ENCODE measurements around the gene ITGA3.

Gene ITGA3

DNA sequence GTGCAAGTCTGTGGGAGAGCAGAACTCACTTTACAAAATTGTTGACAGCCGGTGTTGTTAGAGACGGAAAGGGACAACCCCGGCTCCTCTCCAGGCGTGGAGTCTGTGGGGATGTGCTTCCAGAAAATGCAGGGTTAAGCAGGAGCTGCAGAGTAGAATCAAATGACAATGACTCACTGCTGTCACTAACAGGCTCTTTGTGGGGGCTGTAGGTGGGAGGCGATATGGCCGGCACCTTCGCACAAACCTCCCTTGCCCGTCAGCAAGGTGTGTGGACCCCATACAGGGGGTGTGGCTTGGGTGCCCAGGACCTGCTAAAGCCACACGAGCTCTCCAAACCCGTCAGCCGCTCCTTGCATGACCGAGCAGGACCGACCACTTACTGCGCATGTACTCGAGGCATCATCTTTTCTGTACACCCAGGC, 45.0 kb downstream of the ITGA3 start:
- Histone ChIP-seq H3K36me3 (peaks cover 18% of the 10 kb centered on the region), H3K4me3 (ENCODE audit: low read depth, low read length) (no peak overlapping the region), H3K9me3 (ENCODE audit: severe bottlenecking) (no peaks in the 10 kb centered on the region), H3K27ac (no peak overlapping the region), H3K27me3 (ENCODE audit: insufficient read depth, low read depth, severe bottlenecking) (no peaks in the 10 kb centered on the region)
- TF ChIP-seq, protein P1, sequence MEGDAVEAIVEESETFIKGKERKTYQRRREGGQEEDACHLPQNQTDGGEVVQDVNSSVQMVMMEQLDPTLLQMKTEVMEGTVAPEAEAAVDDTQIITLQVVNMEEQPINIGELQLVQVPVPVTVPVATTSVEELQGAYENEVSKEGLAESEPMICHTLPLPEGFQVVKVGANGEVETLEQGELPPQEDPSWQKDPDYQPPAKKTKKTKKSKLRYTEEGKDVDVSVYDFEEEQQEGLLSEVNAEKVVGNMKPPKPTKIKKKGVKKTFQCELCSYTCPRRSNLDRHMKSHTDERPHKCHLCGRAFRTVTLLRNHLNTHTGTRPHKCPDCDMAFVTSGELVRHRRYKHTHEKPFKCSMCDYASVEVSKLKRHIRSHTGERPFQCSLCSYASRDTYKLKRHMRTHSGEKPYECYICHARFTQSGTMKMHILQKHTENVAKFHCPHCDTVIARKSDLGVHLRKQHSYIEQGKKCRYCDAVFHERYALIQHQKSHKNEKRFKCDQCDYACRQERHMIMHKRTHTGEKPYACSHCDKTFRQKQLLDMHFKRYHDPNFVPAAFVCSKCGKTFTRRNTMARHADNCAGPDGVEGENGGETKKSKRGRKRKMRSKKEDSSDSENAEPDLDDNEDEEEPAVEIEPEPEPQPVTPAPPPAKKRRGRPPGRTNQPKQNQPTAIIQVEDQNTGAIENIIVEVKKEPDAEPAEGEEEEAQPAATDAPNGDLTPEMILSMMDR (IDR thresholded peaks at IDR 0.05; ENCODE audit: low read depth, low read length) = no peak
- no peak for DNase-seq

DNA sequence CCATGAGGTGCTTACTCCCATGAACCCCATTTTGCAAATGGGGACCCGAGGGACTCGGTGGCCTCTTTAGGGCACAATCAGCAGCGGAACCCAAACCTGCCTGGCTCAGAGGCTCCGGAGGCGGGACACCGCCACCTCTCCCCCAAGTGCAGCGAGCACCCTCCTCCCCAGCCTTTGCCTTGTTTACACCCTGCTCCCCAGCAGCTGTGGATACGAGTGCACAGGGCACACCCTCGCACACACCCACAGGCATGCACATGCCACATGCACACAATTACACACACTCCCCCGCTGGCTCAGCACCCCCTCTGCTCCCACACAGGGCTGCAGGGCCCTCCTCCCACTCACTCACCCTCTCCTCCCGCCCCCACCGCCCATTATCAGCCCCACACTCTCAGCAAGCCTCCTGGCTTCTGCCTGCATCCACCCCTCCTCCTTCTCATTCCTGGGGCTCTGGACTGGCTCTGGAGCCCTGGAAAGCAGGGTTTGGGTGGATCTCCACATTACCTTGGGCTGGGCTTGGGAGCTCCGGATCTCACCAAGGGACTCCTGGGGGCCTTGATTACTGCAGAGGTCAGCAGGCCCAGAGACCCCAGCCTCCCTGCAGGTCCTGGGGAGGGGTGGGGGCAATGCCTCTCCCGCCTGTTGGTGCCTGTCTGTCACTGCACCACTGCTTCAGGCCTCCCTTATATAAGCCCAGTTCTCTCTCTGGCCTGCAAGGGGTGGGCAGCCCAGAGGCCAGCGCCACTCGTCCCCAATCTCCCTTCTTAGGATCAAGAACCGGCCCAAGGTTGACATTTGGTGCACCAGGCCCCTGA, 45.6 kb downstream of the ITGA3 start:
- Histone ChIP-seq H3K36me3 (peaks cover 18% of the 10 kb centered on the region), H3K27me3 (ENCODE audit: insufficient read depth, low read depth, severe bottlenecking) (no peaks in the 10 kb centered on the region), H3K9me3 (ENCODE audit: severe bottlenecking) (no peaks in the 10 kb centered on the region), H3K27ac (no peak overlapping the region), H3K4me3 (ENCODE audit: low read depth, low read length) (no peak overlapping the region)
- TF ChIP-seq, protein P1 (IDR thresholded peaks at IDR 0.05; ENCODE audit: low read depth, low read length) = no peak
- DNase-seq = no peak

DNA sequence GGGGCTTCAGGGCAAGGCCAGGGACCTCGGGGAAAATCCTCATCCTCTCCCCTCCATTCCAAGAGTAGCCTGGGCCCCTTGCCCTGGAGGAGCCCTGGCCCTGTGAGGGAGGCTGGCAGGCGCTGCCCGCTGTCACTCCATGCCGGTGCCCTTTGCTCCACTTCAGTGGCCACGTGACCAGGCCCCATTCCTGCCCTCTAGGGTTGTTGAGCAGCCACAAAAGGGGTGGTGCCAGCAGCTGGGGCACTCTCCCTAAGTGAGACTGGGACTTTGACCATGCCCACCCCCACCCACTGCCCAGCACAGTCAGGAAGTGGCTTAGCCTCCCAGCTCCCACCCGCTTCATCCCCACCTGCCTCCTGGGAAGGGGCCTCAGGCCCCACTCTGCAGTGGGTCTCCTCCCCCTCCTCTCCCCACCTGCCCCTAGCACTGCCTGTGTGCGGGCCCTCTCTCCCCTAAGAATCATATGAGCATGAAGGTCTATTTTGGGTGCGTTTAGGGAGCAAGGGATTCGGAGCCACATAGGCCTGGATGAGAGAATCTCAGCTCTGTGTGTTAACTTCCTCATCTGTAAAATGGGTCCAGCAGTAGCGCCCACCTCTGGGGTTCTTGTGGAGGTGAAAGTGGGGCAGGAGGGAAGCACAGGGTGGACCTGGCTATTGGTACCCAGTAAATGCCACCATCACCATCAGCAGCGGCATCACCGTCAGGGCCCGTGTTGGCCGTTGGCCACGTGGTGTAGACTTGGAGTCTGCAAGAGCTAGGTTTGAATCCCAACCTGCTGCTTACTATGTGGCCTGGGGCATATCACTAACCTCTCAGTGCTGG, 46.5 kb downstream of the ITGA3 start:
- Histone ChIP-seq H3K27me3 (ENCODE audit: insufficient read depth, low read depth, severe bottlenecking) (no peaks in the 10 kb centered on the region), H3K4me3 (ENCODE audit: low read depth, low read length) (no peak overlapping the region), H3K27ac (no peak overlapping the region), H3K36me3 (peaks cover 18% of the 10 kb centered on the region), H3K9me3 (ENCODE audit: severe bottlenecking) (no peaks in the 10 kb centered on the region)
- TF ChIP-seq, protein P1 (IDR thresholded peaks at IDR 0.05; ENCODE audit: low read depth, low read length) = no peak
- no peak for DNase-seq

DNA sequence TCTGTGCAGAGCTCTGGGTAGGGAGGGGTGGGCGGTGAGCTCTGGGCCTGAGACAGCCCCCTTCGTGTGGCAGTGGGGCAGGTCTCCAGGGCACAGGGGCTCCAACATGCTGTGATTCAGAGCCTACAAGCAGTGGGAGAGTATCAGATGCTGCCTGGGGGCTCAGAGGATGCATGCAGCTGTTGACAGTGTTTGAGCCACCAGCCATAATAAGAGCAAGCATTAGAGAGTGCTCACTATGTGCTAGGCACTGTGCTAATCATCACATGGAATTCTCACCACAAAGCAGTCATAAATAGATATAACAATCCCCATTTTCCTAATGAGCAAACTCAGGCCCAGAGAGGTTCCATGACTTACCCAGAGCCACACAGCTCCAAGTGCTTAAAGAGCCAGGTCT, 47.3 kb downstream of the ITGA3 start:
- Histone ChIP-seq H3K4me3 (ENCODE audit: low read depth, low read length) (no peak overlapping the region), H3K36me3 (peaks cover 10% of the 10 kb centered on the region), H3K27me3 (ENCODE audit: insufficient read depth, low read depth, severe bottlenecking) (no peaks in the 10 kb centered on the region), H3K27ac (no peak overlapping the region), H3K9me3 (ENCODE audit: severe bottlenecking) (no peaks in the 10 kb centered on the region)
- DNase-seq = no peak
- TF ChIP-seq, protein P1 (IDR thresholded peaks at IDR 0.05; ENCODE audit: low read depth, low read length) = no peak

DNA sequence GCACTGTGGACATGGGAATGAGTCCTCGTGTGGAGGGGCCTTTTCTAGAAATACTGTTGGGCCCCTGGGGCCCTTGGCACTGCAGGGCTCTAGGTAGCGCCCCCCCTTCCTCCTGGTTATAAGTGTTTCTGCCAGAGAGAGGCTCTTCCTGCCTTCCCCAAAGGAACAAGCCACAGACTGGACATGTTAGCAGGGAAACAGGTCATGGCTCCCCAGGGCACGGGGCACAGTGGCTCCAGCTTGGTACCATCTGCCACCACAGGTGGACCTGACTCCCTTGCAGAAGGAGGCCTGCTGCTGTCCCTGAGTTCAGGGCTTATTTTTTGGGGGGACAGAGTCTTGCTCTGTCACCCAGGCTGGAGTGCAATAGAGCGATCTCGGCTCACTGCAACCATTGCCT, 48.0 kb downstream of the ITGA3 start:
- H3K27ac ChIP-seq = no peak overlapping the region
- H3K36me3 ChIP-seq = peaks cover 9% of the 10 kb centered on the region
- TF ChIP-seq, protein P1 (IDR thresholded peaks at IDR 0.05; ENCODE audit: low read depth, low read length) = no peak
- no peak overlapping the region for H3K4me3 ChIP-seq (ENCODE audit: low read depth, low read length)
- no peak for DNase-seq
- no peaks in the 10 kb centered on the region for H3K27me3 ChIP-seq (ENCODE audit: insufficient read depth, low read depth, severe bottlenecking)
- H3K9me3 ChIP-seq (ENCODE audit: severe bottlenecking) = no peaks in the 10 kb centered on the region

All from WERI-Rb-1 (cell line).